MCF 10A (cell line): Measurements from ENCODE around the gene ARMH3. TPM values are rescaled to one million over a fixed set of nuclear protein-coding genes. Genes with fewer than 3 reads are reported as not detected.

Experiments
- BruUV-seq: library from RNA; stranded (reverse); fragments of 400-500 nt; replicated peaks from 2 replicates; lab custom pipeline; 2021; lab: Mats Ljungman, UMichigan
- CTCF ChIA-PET: fragments of 300-600 bp; sonication (Branson Sonifier 250); formaldehyde crosslinking; extraction: SDS; loops from one replicate; lab custom pipeline; 2021; ENCODE audit warnings: antibody characterized with exemption, inconsistent platforms; lab: Yijun Ruan, JAX
- POLR2A ChIA-PET: fragments of 300-600, 350-650 bp; sonication (Branson Sonifier 250); formaldehyde crosslinking; extraction: SDS; loops from one replicate; lab custom pipeline; 2020; ENCODE audit warnings: antibody characterized with exemption, inconsistent platforms; lab: Yijun Ruan, JAX
- DNase-seq: peaks from one replicate; pipeline ENCODE4 v3.0.0-alpha.2; 2018; ENCODE audit not compliant: unreplicated experiment
- H3K27ac Mint-ChIP-seq: one replicate; pipeline ENCODE4 v1.8.0; 2022; ENCODE audit warnings: mild to moderate bottlenecking, low read depth, mixed read lengths; ENCODE audit not compliant: unreplicated experiment
- H3K27me3 Mint-ChIP-seq: one replicate; pipeline ENCODE4 v1.8.0; 2022; ENCODE audit warnings: mixed read lengths; ENCODE audit not compliant: insufficient read depth, unreplicated experiment
- H3K36me3 Mint-ChIP-seq: one replicate; pipeline ENCODE4 v1.8.0; 2022; ENCODE audit warnings: mild to moderate bottlenecking, moderate library complexity, mixed read lengths; ENCODE audit not compliant: insufficient read depth, unreplicated experiment
- H3K4me1 Mint-ChIP-seq: one replicate; pipeline ENCODE4 v1.8.0; 2022; ENCODE audit warnings: mixed read lengths; ENCODE audit not compliant: insufficient read depth, unreplicated experiment
- H3K4me3 Mint-ChIP-seq: one replicate; pipeline ENCODE4 v1.8.0; 2022; ENCODE audit warnings: mild to moderate bottlenecking, moderate library complexity, mixed read lengths; ENCODE audit not compliant: unreplicated experiment
- H3K9me3 Mint-ChIP-seq: one replicate; pipeline ENCODE4 v1.8.0; 2022; ENCODE audit warnings: mixed read lengths; ENCODE audit not compliant: unreplicated experiment
- CTCF ChIP-seq: fragments of 200-600 bp; IDR thresholded peaks from one replicate; pipeline ENCODE4 v1.8.0; 2022; ENCODE audit warnings: antibody characterized with exemption, mild to moderate bottlenecking; ENCODE audit not compliant: unreplicated experiment
- intact Hi-C: fragments of 100-400 bp; cut with micrococcal nuclease; formaldehyde crosslinking; loops from 2 replicates; pipeline ENCODE4 v1.14.1; 2022
- total RNA-seq: library from RNA; stranded (reverse); gene quantifications from 2 replicates; pipeline ENCODE4 v1.2.3, GENCODE V29; 2022

The ARMH3 gene
- total RNA-seq, 1 experiment from 2014 or later: 17.6 TPM

- Mint-ChIP-seq H3K27ac (no peak overlapping the region), H3K27me3 (no peaks in the 10 kb centered on the region), H3K4me1 (peaks cover 10% of the 10 kb centered on the region), H3K9me3 (no peaks in the 10 kb centered on the region), H3K36me3 (peaks cover 3% of the 10 kb centered on the region), H3K4me3 (no peak overlapping the region)
- intact Hi-C loops: no loop called here
- CTCF ChIA-PET: interaction anchor here (1.6 to 1.7 kb wide), 2 partner anchors 53 to 117 kb away, joined by 4 to 5 read pairs; no protein-coding TSS in a partner anchor
- POLR2A ChIA-PET: interaction anchor here (0.7 to 1.2 kb wide), 2 partner anchors 8 to 66 kb away, joined by 3 to 6 read pairs; no protein-coding TSS in a partner anchor
- no peak for TF ChIP-seq CTCF
- no TSS peak for BruUV-seq
- no peak for DNase-seq
These were observed 162.4 kb downstream of the ARMH3 start for GRCh38 chr10:101893510-101894120.

- intact Hi-C loops: no loop called here
- Mint-ChIP-seq H3K9me3 (no peaks in the 10 kb centered on the region), H3K4me1 (peaks cover 10% of the 10 kb centered on the region), H3K36me3 (peaks cover 6% of the 10 kb centered on the region), H3K27me3 (no peaks in the 10 kb centered on the region), H3K27ac (no peak overlapping the region), H3K4me3 (no peak overlapping the region)
- BruUV-seq: no TSS peak
- CTCF ChIA-PET: interaction anchor here (0.6 to 1.7 kb wide), 4 partner anchors 37 to 118 kb away, joined by 3 to 5 read pairs (median 4); no protein-coding TSS in a partner anchor
- no peak for TF ChIP-seq CTCF
- POLR2A ChIA-PET: interaction anchor here (0.5 to 1.2 kb wide), 5 partner anchors 9 to 858 kb away, joined by 3 to 6 read pairs (median 3); no protein-coding TSS in a partner anchor
- peak; percentile 25 for DNase-seq
These were observed 163.1 kb downstream of the ARMH3 start for GRCh38 chr10:101892782-101893391.

GRCh38 chr10:101889256-101890210 lies 166.4 kb downstream of the ARMH3 start:
- BruUV-seq: no TSS peak
- H3K27ac Mint-ChIP-seq: peak overlapping the region; percentile 69

More at GRCh38 chr10:101889256-101890210, 166.4 kb downstream of the ARMH3 start:
- intact Hi-C loops: loop anchor here (1.0 kb wide), 3 partner anchors 49 to 184 kb away; no protein-coding TSS in a partner anchor
- ChIA-PET CTCF (interaction anchor here (0.5 to 4.4 kb wide), 21 partner anchors 9 to 179 kb away, joined by 3 to 45 read pairs (median 4); no protein-coding TSS in a partner anchor), POLR2A (interaction anchor here (0.9 to 1.5 kb wide), 4 partner anchors 8 to 120 kb away, joined by 3 to 5 read pairs (median 3); no protein-coding TSS in a partner anchor)
- peaks cover 14% of the 10 kb centered on the region for H3K36me3 Mint-ChIP-seq
- peak; percentile 81 for DNase-seq
- H3K4me1 Mint-ChIP-seq: peaks cover 5% of the 10 kb centered on the region
- H3K27me3 Mint-ChIP-seq: no peaks in the 10 kb centered on the region
- no peaks in the 10 kb centered on the region for H3K9me3 Mint-ChIP-seq
- TF ChIP-seq CTCF: peak; percentile 78
- H3K4me3 Mint-ChIP-seq: no peak overlapping the region
